Fibroblast of skin of left biceps (primary cell): ENCODE data around the gene SLC15A2.
"Not testable (repeated sequence)": the region's sequence is repeated elsewhere in the genome, so short reads cannot be mapped to it uniquely, and the experiment has no call there.

ENCODE experiments used
- DNase-seq, 2 experiments: peaks; one replicate each; pipeline ENCODE4 v3.0.0-alpha.2; 2013; ENCODE audit warnings: low read depth in 2 of 2

The SLC15A2 gene

DNA sequence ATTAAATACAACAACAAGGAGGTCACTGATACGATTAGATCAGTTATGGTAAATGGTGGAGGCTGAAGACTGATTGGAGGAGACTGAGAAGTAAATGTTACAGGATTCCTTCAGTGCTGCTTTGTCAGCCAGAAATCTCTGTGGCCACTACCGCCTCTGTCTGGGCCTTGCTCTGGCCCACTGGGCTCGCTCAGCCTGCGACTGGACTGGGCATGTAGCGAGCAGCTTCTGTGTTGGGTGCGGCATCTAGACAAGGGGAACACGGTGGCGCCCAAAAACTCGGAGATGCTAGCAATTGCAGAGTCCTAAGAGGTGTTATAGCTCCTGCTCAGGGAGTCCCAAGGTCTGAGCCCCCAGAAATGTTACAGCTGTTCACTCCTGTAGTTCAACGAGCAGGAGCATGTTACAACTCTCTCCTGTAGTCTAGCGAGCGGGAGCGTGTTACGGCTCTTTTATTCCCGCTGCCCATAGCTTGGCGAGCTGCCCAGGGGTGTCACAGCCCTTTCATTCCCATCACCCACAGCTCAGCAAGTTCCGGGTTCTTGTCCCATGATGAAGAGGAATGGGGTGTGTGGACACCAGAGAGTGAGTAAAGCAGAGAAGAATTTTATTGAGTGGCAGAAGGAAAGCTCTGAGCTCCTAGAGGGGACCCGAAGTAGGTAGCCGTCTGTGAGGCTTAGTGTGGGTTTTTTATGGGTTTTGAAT, 24.7 kb downstream of the SLC15A2 start:
- no peak for DNase-seq

- DNase-seq, result no peak
These were observed 30.5 kb downstream of the SLC15A2 start for GRCh38 chr3:121924734-121925133.

DNA sequence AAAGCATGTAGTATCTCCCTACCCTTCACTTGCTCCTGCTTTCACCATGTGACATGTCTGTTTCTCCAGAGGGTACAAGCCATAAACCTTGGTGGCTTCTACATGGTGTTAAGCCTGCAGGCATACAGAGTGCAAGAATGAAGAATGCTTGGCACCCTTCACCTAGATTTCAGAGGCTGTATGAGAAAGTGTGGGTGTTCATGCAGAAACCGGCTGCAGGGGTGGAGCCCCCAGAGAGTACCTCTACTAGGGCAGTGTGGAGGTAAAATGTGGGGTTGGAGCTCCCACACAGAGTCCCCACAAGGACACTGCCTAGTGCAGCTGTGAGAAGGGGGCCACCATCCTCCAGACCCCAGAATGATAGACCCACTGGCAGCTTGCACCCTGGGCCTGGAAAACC, 32.2 kb downstream of the SLC15A2 start:
- no peak for DNase-seq

GRCh38 chr3:121938141-121938855, 44.1 kb downstream of the SLC15A2 start:
- not testable (repeated sequence) for DNase-seq

DNA sequence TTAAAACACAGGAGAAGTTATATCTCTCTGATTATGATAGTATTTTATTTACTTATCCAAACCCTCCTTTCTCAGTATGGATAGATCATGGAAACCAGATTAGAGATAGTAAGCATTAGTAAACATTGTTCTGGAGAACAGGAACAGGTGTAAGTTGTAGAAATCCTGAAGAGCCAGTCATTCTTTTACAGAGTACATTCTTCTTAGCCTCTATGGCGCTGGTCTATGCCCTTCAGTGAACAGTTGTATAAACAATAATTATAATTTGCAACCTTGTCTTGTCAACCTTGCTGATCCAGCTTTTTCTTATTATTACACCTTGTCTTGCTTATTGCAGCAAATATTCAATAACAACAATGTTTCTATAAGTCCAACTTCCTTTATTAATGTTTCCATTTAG, 47.4 kb downstream of the SLC15A2 start:
- no peak for DNase-seq

DNA sequence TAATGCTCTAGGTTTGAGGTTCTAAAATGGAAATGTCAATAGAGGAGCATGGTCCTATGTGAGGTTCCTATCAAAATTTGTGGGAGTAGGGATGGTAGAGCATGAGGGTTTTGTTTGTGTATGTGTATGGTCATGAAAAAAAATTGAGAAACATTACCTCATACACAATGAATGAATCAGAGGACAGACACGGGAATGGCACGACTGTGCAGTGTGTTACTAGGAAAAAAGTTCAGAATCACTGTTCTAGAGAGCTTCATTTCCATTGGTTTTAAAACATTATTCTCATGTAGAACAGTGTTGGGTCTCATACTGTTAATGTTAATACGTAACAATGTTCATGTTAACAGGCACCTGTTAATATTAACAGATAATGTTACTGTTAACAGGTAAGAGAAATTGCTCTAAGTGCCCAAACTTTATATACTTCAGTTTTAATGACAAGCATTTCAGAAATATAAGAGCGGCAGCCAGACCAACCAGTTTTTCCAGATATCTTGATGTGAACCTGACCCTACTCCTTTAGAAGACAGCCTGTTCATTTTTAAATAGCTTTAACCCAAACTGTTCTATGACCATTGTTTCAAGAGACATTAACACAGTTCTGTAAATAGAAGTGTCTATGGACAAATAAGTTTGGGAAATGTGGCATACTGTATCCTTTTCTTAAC, 48.0 kb downstream of the SLC15A2 start:
- DNase-seq, result no peak

- DNase-seq, result no peak
These were observed 49.2 kb downstream of the SLC15A2 start for GRCh38 chr3:121943431-121943830.

DNA sequence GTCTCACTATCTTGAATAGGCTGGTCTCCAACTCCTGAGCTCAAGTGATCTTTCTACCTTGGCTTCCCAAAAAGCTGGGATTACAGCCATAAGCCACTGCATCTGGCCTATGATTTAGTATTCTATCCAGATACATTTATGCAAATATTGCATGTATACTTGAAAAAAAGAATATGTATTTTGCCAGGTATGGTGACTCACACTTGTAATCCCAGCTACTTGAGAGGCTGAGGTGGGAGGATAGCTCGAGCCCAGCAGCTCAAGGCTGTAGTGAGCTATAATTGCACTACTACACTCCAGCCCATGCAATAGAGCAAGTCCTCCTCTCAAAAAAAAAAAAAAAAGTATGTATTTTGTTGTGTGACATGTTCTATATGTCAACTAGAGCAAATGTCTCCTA, 54.4 kb downstream of the SLC15A2 start:
- no peak for DNase-seq

GRCh38 chr3:121951291-121951919, 57.2 kb downstream of the SLC15A2 start:
- no peak for DNase-seq

DNA sequence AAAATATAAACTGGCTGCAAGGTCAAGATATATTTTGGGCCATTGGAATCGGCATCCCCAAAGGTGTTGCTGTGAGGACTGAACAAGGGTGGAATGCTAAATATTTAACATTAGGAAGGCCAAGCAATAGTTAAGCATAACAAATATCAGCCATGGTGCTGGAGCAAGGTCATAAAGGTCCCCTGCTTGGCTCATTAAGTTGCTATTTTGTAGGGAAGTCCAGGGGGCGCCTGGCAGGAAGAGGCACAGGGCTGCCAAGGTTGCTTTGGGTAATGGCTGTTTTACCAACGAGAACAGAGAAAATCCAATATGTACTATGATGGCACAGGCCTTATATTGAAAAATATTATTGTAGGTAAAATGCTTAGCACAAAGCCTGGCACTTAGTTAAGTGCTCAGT, 62.2 kb downstream of the SLC15A2 start:
- no peak for DNase-seq

DNA sequence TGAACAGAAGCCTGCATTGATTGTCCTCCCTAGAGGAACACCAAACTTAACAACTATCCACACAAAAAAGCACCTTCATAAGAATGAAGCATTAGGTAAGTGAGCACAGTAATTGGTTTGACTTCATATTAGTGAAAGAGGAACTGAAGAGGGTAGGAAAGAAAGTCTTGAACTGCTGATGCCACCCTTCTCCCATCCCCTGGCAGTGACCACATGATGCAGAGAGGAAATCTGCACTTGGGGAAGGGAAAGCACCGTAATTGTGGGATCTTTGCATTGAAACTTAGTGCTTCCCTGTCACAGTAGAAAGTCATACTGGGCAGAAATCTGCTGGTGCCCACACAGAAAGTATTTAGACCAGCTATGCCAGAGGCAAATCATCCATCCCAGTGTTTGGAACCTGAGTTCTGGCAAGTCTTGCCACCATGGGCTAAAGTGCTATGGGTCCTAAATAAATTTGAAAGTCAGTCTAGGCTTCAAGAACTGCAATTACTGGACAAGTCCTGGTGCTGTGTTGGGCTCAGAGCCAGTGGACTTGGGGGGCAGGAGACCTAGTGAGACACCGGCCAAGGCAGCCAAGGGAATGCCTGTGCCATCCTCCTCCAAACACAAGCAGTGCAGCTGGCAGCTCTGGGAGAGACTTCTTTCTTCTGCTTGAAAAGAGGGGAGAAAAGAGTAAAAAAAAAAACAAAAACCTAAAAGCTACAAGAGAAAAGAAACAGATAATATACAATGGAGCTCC, 63.6 kb downstream of the SLC15A2 start:
- DNase-seq, result no peak

GRCh38 chr3:121958801-121959200, 64.6 kb downstream of the SLC15A2 start:
- no peak for DNase-seq

DNA sequence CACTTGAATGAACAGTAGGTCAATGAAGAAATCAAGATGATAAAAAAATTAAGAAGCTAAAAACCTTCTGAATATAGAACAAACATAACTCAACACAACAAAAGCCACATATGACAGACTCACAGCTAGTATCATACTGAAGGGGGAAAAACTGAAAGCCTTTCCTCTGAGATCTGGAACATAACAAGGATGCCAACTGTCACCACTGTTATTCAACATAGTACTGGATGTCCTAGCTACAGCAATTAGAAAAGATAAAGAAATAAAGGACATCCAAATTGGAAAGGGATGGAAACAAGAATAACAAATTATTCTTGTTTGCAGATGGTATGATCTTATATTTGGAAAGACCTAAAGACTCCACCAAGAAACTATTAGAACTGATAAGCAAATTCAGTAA, 67.1 kb downstream of the SLC15A2 start:
- no peak for DNase-seq

DNA sequence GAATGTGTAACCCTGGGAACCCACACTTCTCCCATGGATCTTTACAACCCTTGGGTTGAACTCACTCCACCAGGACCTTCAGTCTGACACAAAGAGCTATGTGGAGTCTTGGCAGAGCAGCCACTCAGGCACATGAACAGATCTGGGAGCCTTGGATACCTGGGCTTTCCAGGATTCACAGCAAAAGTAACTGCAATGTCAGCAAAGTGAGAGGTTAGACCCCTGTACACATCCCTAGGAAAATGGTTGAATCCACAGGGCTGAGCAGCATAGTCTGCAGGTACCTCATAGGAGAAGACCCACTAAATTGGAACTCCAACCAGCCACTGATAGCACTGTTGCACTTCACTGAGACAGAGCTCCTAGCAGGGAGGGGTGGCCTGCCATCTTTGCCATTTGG, 68.2 kb downstream of the SLC15A2 start:
- DNase-seq, result no peak

DNA sequence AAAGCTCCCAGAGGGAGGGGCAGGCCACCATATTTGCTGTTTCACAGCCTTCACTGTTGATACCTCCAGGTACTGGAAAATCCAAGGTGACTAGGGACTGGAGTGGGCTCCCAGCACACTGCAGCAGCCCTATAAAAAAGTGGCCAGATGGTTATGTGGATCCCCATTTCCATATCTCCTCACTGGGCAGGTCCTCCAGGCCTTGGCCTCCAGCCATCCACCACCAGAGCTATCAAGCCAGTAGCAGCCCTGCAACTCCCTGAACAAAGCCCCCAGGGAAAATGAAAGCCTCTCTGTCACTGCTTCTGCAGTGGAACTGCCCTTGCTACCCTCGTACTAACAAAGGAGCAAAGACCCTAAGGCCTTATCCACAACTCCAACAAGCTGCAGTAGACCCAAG, 69.4 kb downstream of the SLC15A2 start:
- no peak for DNase-seq

- no peak for DNase-seq
These were observed 75.4 kb downstream of the SLC15A2 start for GRCh38 chr3:121969631-121970030.

DNA sequence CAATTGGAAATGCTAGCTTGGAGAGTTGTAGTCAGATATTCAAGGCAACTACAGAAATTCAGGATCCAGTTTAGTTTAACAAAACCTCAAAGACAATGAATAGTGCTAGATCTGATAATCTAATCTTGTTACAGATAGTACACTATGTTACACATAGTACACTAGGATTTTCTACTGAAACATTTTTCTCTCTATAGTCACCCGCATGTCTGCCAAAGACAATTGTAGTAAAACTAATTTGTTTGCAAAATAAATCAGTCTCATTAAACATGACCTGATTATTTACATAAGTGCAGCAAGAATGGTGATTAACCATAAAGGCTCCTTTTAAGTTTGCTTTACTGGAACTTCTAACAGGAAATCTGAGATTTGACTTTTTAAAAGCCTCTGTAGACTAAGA, 75.8 kb downstream of the SLC15A2 start:
- DNase-seq, result no peak

DNA sequence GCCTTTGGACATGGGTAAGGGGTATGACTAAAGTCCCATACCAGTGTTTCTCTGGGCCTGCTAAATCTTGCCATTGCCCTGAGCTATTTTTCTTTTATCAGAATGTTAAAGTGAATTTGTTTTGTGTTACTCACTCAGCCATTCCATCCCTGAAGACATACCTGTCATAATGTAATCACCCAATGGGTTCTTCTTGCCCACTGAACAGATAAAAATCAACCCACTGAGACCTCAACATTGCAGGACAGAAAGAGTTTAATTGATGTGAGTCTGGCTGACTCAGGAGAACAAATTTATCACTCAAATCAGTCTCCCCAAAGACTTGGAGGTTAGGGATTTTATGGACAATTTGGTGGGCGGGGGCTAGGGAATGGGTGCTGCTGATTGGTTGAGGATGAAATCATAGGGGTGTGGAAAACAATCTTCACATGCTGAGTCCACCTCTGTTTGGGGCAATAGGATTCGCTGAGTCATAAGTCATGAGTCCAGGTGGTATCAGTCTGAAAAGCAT, 80.5 kb downstream of the SLC15A2 start:
- no peak for DNase-seq

DNA sequence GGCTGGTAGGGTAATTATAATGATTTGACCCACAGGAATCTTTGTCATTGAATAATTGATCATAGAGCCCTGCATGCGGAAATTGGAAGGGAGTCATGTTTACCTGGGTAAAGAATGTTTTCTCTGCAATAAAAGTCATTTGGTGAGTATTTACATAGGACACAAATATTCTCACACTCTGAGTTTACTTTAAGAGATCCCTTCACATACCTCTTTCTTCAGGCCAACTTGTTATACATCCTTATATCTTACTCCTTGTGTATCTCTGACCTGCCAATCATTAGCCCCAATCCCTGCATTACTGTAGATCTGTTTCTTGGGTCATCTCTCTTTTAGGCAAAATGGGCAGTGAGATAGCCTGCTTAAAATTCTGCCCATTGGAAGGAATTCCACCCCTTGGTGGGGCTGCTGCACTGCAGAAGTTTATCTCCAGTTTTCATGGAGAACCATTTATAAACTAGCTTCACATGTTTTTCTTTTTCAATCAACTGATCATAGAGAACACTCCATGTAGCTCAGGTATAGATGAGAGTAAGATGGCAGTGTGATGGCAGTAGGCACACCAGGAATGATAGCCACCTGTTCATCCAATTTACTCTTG, 81.6 kb downstream of the SLC15A2 start:
- no peak for DNase-seq

- DNase-seq, result no peak
These were observed 82.5 kb downstream of the SLC15A2 start for GRCh38 chr3:121976727-121977126.

- DNase-seq, result no peak
These were observed 85.0 kb downstream of the SLC15A2 start for GRCh38 chr3:121979246-121979645.
